ENCODE measurements around the gene UTRN.

Gene UTRN

DNA sequence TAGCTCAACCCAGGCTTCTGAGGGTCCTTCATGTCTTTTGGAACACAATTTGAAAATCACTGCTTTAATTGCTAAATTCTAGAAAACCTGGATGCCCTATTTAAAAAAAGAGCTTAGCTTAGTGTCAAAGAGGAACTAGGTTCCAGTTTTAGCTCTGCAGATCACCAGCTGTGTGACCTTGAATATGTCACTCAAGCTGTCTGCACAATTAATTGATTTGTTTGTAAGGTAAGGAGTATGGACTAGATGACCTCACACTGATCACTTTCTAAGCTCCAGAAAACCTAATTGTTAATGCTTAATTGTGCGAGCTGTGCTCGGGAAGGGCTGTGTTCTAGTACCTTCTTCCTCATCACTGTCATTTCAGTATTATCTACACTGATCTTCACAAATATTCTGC lies 26.2 kb downstream of the UTRN start:
- H3K4me3 ChIP-seq (ENCODE audit: low read depth, low read length): no peak overlapping the region

DNA sequence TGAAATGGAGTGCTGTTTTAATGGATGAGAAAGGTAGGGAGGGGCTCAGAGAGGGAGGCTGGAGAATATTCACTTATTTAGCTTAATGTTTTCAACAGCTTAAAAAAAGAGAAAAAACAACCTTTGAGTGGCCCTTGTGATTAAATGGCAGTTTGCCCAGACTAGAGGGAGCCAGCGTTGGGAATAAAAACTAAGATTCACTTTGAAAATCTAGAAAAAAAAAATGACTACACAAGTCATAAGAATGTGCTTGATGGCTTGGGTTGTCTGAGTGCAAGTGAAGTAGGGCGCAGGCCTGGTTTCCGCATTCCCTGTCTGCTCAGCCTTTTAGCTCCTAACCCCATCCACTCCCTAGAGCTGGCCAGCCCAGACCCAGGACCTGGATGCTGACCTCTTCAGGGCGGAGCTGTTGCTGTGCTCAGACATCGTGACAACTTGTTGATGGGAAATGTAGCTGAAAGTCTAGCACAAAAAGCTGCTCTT lies 28.9 kb downstream of the UTRN start:
- no peak overlapping the region for H3K4me3 ChIP-seq (ENCODE audit: low read depth, low read length)

DNA sequence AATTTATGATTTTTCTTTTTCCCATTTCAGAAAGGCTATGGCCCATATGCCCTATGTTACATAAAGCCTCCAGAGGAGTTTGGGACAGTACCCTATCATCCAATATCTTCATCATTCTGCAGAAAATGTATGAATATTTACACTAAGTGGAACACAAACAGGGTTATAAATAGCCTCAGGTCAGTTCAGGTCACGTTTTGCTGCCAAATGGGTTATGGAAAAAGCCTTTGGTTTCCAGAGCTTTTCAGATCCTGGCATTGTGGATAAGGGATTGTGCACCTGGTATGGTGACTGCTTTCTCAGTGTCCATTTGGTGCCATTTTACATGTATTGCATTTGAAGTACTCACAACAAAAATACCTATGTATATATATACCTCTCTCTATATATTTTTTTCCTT lies 29.4 kb downstream of the UTRN start:
- H3K4me3 ChIP-seq (ENCODE audit: low read depth, low read length): no peak overlapping the region

DNA sequence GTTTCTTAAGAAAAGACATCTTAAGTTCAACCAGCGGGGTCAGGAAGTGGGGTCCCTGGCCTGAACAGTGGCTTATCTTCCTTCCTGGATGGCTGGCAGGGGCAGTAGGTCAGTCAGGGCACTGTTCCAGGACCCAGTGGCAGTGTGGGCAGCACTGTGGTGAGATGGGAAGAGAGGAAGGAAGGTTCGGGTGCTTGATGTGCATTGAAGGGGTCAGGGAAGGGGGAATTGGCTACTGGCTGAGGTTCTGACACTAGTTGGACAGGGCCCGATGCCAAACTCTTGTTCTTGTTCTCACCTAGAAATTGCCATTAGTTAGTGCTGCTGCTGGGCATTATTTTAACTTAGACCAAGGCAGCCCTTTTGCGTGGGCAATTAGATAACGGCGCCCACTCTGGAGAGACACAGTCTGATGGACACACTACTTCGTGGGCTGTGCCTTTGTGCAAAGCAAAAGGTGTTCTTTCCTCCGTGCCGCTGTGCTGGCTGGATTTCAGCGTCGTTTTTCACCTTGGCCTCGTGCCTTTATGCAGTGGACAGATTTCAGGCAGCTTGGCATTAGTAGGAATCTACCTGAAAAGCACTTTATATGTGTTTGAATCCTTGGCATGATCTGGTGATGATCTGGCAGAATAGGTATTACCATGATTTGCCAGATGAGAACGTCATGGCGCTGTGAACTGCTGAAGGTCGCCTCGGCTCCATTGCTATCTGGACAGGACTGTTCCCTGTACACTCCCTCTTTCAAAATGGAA lies 30.3 kb downstream of the UTRN start:
- H3K4me3 ChIP-seq (ENCODE audit: low read depth, low read length): no peak overlapping the region

DNA sequence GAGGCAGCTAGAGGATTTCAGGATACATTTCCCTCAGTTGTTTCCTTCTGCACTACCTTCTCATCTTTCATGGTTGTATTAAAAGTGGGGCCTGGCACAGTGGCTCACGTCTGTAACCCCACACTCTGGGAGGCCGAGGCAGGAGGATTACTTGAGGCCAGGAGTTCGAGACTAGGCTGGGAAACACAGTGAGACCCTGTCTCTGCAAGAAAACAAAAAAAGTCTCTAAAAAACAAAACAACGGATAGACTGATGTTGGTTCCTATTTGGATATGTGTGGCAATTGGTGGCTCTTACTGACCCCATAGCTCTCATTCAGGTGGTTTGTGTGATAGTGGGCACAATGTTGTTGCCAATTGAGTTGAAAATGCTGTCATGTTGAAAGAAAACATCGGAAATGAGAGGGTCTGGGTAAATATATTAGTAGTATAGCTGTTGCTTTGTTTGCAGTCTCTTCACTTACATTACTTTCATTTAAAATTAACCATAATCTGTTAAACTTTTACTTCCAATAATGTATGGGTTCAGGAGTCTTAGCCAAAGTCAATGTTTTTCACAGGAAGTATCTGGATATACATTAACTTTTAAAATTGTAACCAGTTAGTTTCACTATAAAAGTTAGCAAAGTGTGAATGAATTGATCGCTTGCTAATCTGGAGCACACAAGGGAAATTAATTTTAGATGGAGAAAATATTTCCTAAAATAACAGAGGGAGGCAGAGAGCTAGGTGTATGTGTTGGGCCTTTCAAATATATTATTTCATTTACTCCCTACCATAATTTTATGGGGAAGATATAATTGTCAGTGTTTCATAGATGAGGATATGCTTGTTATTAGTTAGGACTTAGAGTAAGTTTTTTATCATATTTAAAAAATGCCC lies 31.1 kb downstream of the UTRN start:
- no peak overlapping the region for H3K4me3 ChIP-seq (ENCODE audit: low read depth, low read length)

DNA sequence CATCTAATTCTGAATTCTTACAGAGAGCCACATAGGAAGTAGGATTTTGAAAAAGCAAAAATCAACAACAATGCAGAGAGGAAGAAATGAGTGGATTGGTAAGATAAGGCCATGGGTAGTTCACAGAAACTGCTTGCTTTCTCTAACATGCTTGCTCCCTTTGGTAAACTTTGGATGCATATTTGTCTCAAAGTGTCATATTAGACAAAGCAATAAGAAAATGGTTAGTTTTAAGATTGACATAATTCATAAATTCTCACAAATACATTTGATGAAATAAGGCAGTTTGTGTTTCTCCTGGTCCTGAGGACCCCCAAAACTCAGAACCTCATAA lies 31.7 kb downstream of the UTRN start:
- H3K4me3 ChIP-seq (ENCODE audit: low read depth, low read length): no peak overlapping the region

DNA sequence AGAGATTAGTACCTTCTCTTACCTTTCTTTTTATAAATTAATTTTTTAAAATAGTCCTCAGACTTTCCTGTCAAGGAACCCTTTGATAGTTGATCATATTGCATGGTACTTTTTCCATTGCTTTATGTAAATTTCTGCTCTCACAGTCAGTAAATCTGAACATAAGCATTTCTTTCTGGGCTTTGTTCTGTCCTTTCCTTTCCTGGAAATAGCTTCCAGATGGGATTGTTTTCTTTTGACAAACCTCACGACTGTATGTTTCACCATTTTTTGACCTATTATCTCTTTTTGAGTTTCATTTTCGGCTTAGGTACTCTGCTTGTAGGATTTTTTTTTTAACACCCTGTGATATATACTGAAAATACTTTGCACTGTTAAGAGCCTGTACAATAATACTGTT lies 32.6 kb downstream of the UTRN start:
- no peak overlapping the region for H3K4me3 ChIP-seq (ENCODE audit: low read depth, low read length)

DNA sequence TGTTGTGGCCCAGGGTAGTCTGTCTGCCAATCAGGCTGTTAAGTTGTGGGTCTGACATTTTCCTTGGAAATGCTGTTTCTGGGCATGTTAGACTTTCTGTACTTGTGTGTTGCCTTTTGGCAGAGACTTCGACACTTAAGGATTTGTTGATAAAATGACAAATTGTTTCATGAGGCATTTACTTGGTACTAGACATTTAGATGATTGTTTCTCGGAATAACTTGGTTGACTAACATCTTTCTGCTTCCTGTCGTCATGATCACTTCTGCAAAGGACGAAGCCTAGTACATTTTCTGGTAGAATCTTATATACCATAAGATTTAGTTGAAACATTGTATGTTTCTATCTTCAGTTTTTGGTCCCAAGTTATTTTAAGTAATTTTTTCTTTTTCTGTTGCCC lies 34.1 kb downstream of the UTRN start:
- H3K4me3 ChIP-seq (ENCODE audit: low read depth, low read length): no peak overlapping the region

DNA sequence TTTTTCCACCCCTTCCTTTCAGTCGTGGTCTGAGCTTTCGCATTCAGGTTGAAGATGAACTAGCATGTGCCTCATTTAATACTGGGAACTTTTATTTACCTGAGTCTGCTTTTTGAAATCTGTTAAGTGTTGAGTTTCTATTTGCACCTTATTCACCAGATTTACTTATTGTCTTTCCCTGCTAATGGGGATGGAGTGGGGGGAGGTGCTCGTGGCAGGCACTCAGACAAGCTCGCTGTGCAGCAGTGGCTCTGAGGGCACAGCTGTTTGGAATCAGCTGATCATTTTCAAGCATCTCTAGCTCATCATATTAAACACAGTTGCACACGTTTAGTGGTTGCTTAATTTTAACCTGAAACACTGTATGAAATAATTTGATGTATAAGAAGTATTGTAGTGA lies 35.6 kb downstream of the UTRN start:
- H3K4me3 ChIP-seq (ENCODE audit: low read depth, low read length): no peak overlapping the region

DNA sequence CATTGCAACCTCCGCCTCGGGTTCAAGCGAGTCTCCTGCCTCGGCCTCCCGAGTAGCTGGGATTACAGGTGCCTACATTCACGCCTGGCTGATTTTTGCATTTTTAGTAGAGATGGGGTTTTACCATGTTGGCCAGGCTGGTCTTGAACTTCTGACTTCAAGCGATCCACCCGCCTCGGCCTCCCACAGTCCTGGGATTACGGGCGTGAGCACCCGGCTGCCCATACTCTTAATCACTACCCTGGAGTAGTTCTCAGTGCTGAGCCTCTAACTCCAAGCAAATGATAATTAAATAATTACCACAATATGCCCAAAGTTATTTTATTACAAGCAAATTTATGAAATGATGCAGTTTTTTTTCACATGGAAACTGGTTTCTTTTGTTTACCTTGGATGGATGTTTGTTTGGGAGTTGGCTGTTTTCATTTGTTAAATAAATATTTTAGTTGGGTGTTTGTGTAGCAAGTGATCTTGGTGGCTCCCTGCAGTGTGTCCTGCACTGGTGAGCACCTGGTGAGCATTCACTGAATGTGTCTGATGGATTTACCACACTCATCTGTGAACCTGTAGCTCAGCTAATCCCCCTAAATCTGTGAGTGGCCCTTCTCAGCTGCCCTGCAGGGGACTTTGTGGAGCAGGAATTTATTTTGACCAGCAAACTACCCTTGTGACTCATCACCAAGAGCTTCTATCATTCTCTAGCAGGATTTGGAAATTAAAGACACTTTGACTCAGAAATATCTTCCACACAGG lies 36.9 kb downstream of the UTRN start:
- no peak overlapping the region for H3K4me3 ChIP-seq (ENCODE audit: low read depth, low read length)

DNA sequence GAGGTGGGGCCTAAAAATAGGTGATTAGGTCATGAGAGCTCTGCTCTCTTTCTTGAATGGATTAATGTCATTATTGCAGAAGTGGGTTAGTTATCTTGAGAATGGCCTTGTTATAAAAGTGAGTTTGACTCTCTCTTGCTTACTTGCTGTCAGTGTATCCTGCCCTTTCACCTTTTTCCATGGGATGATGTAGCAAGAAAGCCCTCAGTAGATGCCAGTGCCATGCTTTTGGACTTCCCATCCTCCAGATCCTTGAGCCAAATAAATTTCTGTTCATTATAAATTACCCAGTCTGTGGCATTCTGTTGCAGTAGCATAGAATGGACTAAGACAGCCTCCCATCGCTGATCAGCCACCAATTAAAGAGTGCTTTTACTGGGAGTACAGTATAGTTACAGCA lies 40.1 kb downstream of the UTRN start:
- no peak overlapping the region for H3K4me3 ChIP-seq (ENCODE audit: low read depth, low read length)

DNA sequence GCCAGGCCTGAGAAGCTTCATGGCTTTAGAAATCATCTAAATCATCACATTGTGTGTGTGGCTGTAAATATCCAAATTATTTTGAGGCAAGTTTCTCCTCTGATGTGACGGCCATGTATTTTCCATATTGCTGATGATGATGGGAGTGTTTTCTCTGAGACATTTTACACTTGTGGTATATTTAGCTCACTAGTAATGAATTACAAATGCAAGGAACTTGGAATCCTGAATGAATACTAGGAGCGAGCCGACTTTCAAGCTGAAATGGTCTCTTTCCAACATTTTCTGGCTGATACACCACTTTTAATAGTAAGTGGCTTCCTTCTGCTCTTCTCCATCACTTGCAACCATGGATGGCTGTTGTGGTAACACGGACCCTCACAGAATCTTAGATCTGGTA lies 41.3 kb downstream of the UTRN start:
- H3K4me3 ChIP-seq (ENCODE audit: low read depth, low read length): no peak overlapping the region

DNA sequence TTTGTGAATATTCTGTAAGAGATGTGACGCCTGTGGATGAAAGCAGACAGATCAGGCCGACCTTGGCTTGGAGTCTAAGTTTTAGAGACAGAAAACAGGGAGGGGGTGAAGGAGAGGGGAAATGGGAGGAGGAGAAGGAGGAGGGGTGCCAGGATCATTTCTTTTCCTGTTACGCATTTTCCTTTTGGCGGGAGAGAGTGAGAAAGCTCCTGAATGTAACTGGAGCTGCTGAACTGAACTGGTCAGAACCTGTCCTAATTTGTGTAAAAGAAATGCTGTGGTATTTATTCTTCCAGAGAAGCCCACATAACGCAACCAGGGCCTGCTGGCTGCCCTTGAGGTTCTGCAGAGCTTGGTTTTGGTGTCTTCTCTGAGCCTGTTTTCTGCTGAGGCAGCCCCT lies 41.9 kb downstream of the UTRN start:
- no peak overlapping the region for H3K4me3 ChIP-seq (ENCODE audit: low read depth, low read length)

DNA sequence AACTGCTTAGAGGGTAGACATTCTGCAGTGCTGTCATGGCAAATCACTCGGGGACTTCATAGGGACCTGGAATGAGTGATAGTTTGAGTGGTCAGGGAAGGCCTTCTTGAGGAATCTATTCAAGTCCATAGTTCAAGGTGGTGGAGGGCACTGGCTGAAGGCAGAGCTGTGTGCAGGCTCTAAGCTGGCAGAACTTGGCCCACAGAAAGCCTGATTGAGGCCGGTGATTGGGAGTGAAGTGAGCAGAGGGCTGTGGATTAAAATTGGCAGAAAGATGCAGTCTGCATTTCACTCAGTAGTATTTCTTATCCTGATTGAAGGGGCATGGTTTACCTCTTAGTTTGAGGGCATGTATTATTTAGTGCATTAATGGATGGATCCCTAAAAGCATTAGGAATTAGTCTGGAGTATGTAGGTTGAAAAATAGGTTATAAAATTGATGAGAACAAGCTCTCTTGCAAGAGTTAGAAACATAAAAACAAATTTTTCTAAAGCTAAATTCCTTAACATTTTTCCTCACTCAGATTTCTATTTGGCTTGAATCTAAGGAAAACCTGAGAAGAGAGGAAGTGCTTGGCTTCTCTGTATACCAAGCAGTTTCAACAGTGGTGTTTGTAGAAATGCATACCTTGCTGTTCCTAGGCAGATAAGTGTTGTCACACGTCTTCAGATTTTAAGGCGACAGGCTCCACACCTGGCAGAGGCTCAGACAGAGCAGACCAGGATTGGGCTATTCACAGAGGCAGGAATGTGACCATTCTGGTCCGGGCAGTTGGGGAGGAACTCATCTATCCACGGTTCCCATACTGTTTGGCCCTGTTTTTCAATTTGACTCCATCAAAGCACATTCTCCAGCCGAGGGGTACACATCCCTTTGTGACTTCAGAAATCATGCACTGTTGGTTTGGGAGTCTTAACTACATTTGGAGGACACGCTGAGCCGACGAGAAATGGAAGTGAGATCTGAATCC lies 45.2 kb downstream of the UTRN start:
- peak overlapping the region; percentile 21 for H3K4me3 ChIP-seq (ENCODE audit: low read depth, low read length)

DNA sequence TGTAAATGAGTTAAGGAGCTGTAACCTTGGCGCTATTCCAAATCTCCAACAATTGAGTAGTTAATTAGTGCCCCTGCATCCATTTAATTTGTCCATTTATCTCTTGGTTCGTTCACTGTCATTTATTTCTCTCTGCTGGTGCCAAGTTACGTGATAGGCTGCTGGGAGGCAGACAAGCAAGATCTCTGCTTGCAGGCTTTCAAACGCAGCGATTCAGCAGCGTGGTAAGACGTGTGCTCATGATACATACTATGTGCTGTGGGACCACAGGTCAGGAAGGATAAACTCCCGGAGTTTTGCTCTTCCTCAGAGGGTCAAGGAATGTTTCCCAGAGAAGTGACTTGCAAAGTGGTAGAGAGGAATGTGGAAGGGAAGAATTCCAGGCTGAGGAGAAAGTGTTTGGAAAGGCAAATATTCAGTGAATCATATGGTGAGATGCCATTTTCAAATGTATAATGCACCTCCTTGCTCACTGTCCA lies 46.4 kb downstream of the UTRN start:
- H3K4me3 ChIP-seq (ENCODE audit: low read depth, low read length): peak overlapping the region; percentile 18

DNA sequence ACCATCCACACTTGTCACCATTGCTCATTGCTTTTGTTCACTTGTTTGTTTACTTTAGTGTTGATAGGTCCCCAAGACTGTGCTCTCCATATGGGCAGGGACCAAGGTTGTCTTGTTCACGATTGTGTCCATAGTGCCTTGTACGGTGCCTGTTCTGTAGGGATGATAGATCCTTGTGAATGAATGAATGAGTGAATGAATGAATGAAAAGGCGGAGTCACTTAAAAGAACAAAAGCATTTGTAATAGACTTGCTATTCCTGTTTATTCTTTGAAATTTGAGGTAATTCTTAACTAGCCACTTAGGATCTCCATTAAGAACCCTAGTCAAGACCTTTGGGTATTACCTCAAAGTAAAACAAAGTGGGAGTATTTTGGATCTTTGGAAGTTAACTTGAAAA lies 47.0 kb downstream of the UTRN start:
- H3K4me3 ChIP-seq (ENCODE audit: low read depth, low read length): no peak overlapping the region

DNA sequence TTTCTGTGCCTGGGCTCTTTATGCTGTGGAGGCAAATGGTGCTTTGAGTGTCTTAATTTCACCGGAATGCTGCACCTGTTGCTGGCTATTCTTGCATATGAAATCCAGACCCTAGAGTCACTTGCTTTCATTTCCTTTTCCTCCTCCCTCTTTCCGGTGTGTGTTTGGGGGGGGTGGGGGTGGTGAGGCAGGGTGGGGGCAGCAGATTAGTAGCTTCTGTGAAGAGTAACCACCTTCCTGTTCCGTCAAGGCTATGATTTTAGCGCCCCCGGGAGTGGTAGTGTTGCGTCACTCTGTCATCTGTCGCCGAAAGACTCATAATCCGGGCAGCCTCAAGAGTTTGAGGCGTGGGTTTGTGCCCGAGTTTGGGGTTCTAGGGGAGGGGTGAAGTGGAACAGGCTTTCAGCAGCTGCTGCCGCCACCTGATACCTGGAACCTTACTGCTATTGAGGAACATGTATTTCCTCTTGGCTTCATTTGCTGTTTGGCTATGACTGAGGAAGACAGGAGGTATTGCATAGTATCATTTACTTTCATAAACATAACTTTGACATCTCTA lies 49.1 kb downstream of the UTRN start:
- H3K4me3 ChIP-seq (ENCODE audit: low read depth, low read length): no peak overlapping the region

Data from iPS-11a (cell line).